Measurements from ENCODE around the gene CIITA.
"Not testable (repeated sequence)": the region's sequence is repeated elsewhere in the genome, so short reads cannot be mapped to it uniquely, and the experiment has no call there.

The CIITA gene

DNA sequence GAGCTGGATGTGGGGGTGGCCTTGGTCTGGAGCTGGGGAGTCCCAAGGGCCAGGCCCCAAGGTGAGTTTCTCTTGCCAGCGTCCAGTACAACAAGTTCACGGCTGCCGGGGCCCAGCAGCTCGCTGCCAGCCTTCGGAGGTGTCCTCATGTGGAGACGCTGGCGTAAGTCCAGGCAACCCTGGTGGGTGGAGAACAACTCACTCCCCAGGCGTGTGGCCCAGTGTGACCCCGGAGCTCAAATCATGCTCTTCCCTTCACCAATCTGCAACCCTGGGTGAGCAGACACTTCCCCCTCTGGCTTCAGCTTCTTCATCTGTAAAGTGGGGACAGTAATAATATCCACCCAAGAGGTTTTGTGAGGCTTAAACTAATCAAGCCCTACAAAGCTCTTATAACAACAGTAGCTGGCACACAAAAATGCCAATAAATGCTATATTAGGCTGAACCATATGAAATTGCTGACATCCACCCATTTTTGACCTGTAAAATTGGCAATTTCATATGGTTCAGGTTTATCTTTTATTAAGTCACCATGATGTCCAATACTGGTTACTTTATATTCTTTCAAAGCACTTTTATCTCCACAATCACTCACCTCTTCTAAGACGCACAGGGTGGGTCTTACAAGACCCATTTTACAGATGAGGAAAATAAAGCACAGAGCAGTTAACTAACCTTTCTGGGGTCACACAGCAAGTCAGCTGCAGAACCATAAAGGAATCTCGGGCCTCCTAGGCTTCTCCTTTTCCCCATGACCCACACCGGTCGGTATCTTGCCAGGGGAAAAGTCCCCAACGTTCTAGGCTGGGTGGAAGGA lies 45.5 kb downstream of the CIITA start:
- no peak for DNase-seq

DNA sequence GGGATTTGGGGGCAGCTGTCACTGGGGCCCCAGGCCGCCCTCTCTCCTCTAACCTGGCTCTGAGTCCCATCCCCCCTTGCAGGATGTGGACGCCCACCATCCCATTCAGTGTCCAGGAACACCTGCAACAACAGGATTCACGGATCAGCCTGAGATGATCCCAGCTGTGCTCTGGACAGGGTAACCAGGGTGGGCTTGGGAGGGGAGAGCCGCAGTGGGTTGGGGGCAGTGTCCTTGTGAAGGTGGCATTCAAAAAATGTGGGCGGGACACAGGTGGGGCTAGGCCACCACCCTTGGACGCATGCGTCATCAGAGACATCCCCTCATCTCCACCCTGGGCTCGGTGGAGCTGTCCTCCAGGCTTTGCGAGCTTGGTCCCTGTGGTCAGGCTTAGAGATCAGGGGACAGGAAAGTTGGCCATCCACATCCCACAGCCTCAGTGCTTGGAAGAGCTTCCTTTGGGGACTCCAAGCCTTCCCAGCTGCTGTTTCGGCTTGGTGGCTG lies 46.2 kb downstream of the CIITA start:
- no peak for DNase-seq

- DNase-seq, result no peak
Observed at GRCh38 chr16:10923650-10924214, 46.7 kb downstream of the CIITA start.

- not testable (repeated sequence) for DNase-seq
Observed at GRCh38 chr16:10925285-10925684, 48.3 kb downstream of the CIITA start.

DNA sequence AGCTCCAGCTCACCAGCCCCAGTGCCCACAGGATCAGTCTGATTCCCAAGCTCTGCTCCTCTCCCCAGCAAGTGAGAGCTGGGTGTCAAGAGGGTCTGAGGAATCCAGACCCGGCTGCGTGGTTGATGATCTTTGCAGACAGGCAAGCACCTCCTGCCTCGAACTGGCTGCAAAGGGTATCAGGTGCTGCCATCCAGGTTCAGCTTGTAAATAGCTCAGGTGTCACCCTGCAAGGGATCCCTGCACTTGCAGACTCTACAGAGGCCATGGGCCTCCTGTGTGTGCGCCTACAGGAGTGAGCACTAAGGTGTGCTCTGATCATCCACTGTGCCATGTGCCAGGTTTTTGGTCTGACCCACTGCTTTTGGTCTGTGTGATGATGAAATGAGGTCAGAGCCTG lies 49.1 kb downstream of the CIITA start:
- no peak for DNase-seq

DNA sequence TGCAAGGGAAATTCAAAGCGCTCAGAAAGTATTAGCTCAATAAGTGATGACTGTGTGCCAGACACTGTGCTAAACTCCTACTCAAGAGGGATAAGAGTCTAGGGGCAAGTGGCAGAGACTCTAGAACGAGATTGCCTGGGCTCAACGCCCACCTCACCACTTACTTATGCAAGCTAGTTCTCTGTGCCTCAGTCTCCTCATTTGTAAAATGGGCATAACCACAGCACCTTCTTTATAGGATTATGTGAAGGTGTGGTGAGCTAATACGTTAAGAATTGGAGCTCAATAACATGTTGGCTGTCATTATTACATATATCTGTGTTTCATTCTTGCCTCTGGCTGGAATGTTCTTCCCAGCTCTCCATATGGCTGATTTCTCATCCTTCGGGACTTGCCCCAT lies 49.9 kb downstream of the CIITA start:
- no peak for DNase-seq

GRCh38 chr16:10927497-10928112 lies 50.6 kb downstream of the CIITA start:
- no peak for DNase-seq

DNA sequence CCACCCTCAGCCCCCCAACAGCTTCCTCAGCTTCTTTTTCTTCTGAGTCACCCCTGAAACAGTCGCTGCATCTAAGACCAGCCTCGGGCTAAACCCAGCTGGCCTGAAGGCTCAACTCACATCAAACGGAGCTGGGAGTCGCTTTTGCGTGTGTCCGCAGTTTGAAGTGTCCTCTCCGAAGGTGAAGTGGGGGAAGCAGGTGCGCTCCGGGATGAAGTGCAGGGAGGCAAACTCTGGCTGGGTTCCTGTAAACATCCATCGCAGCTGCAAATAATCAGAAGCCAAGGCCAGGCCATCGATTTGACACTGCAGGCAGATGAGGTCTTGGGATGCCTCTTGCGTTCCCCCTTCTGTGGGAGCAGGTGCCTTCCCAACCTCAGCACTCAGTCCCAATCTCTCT lies 52.1 kb downstream of the CIITA start:
- peak; percentile 34 for DNase-seq

DNA sequence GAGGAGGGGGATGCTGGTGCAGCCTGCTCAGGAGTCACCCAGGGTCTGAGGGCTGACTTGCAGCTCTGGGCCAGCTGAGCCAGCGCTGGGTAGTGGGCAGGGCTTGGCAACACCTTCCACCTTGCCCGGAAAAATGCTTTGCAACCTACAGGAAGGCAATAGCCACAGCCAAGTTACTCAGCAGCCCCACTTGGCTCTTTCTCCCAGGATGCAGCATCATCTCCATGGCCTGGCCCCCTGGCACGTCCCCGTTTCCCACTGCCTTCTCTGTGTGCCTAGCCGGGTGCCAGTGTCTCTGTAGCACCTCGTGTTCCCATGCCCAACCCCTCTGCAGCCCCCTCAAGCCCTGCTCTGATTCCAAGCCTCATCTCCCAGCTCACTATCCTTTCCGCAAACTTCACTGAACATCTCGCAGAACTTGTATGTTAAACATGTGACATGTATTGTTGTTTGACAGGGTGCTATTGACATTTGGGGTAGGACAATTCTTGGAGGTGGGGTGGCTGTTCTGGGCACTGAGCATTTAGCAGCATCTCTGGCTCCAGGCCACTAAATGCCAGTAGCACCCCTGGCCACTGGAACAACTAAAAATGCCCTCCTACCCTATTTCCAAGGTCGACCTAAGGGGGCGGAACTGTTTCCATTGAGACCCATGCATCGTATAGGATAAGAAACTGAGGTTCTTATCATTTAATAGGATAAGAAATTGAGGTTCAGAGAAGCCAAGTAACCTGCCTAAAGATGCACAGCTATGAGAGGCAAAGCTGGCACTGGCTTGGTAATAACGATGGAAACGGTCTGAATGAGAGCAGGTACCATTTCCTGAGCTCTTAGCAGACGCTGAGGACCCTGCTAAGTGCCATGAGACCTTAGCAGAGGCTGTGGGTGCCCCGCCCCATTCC lies 53.1 kb downstream of the CIITA start:
- DNase-seq, result no peak

GRCh38 chr16:10930755-10931093 lies 53.7 kb downstream of the CIITA start:
- no peak for DNase-seq

- no peak for DNase-seq
Observed at GRCh38 chr16:10931134-10931533, 54.1 kb downstream of the CIITA start.

- DNase-seq, result no peak
Observed at GRCh38 chr16:10931977-10932632, 55.1 kb downstream of the CIITA start.

GRCh38 chr16:10932959-10933710 lies 56.1 kb downstream of the CIITA start:
- DNase-seq, result no peak

DNA sequence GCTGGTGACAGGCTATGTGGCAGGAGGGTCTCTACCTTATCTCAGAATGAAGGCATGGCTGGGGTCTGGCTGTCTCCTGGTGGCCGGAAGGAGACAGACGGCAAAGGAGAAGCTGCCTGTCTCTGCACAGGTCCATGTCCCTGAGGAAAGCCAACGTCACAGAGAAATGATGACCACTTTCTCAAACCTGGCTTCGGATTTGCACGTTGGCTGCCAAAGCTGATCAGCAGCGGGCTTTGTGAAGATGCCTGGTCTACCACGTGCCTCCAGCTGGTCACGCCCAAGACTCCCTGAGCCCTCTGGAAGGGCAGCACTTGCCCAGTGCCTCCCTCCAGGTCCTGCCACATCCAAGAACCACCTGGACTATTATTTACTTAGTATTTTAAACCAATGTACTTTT lies 56.9 kb downstream of the CIITA start:
- DNase-seq, result no peak

GRCh38 chr16:10934325-10935107 lies 57.5 kb downstream of the CIITA start:
- DNase-seq, result no peak

DNA sequence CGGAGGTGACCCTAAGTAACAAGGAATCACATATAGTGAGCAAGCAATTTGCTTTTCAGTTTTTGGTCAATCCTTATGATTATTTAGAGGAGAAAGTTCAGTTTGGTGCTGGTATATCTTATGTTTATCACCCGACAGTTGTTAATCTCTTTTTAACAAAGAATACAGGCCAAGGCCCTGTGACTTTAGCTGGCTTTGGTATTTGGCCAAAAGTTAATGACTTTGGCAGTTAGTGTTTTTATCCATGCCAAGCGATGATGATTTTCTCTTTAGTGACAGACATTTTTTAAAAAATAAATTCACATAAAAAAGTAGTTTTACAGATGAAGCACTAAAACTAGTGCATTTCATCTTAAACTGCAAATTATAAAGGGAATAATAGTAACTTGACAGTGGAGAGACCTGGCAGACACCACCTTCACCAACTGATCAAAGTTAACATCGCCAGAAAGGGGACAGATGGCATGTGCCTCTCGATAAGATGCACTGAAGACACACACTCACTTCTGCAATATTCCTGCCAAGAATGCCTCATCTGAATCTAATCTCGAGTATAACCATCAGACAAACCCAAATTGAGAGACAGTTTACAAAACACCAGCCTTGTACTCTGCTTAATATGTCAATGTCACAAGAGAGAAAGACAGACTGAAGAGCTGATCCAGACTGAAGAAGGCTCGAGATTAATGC lies 58.4 kb downstream of the CIITA start:
- no peak for DNase-seq

GRCh38 chr16:10936272-10936984 lies 59.4 kb downstream of the CIITA start:
- DNase-seq, result no peak

DNA sequence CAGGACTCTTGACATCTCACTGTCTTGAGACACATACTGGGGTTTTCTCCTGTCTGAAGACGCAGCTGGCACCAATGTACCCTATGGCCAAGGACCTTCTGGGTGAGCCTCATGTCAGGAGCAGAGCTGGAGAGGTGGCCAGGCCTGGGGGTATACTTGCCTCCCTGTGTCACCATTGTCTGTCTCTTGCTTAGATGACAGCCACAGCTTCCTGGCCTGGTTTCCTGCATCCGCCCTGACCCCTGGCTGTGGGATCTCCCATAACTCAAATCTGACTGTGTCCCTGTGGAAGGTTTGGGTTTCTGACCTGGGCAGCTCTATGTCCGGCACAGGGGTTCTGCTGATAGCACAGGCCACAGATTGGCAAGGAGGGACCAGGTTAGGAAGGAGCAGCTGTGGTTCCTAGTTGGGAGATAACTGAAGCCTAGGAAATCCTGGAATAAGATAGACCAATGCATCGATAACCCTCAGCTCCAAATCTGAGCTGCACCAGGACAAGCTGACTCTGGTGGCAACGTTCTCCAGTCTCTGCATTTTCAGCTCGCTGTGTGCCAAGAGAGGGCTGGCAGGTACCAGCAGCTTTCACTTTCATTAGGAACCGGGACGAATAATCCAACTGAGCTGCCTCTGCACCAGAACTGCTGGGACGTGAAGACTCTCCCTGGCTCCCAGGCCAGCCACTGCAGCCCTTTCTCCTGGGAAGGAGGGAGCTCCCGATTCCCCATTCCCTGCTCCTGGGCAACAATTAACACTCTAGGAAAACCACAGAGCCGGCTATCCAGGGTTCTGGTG lies 60.3 kb downstream of the CIITA start:
- DNase-seq, result no peak

DNA sequence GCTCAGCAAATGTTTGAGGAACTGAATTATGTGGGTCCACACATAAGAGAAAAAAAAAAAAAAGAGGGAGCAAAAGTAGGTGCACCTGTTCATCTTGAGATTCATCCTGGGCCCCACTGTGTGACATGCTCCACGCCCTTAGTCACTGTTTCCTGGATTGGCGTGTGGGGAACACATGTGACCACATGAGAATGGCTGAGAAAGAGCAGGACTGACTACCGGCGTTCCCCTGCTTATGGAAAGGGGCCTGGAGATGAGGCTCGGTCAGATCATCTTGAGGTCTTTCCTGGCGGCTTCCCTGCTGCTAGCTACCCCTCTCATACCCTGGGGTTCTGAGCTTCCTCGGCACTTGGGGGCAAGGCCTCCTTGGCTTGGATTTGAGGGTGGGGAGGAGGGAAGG lies 61.3 kb downstream of the CIITA start:
- DNase-seq, result no peak
